HFF-Myc (cell line): ENCODE data around the gene UHMK1.

Experiments
- DNase-seq: peaks from one replicate; pipeline ENCODE4 v3.0.0-alpha.2; 2011; ENCODE audit warnings: low read depth; ENCODE audit errors: extremely low read depth
- H3K4me3 ChIP-seq: replicated peaks from 2 replicates; pipeline ENCODE4 v1.5.1; 2011; ENCODE audit warnings: low read depth, mild to moderate bottlenecking, control low read depth, low read length
- TF ChIP-seq, protein P1 (sequence below): IDR thresholded peaks from 2 replicates; pipeline ENCODE4 v1.5.1; 2012; ENCODE audit warnings: mild to moderate bottlenecking, low read depth, low read length, control low read depth; ENCODE audit errors: missing control alignments

Gene UHMK1

DNA sequence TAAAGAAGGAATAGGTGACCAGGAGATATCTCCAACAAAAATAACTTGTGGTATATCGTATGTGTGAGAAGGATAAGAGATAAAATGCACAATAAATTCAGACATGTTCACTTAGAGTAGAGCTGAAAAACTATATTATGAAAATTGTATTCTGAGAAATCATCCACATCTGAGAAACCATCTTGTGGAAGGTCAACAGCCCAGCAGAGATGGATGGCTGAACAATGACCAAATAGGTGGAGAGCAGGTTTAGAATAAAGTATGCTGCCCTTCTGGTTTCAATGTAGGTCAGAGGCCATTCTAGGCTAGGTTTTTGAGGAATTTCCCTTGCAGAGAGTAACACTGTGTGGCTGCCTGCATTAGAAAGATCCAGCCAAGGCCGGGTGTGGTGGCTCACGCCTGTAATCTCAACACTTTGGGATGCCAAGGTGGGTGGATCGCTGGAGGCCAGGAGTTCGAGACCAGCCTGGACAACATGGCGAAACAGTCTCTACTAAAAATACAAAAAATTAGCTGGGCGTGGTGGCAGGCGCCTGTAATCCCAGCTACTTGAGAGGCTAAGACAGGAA lies 55.1 kb downstream of the UHMK1 start:
- no peak for DNase-seq

GRCh38 chr1:162554258-162554657 lies 56.6 kb downstream of the UHMK1 start:
- no peak for DNase-seq
- TF ChIP-seq, protein P1, sequence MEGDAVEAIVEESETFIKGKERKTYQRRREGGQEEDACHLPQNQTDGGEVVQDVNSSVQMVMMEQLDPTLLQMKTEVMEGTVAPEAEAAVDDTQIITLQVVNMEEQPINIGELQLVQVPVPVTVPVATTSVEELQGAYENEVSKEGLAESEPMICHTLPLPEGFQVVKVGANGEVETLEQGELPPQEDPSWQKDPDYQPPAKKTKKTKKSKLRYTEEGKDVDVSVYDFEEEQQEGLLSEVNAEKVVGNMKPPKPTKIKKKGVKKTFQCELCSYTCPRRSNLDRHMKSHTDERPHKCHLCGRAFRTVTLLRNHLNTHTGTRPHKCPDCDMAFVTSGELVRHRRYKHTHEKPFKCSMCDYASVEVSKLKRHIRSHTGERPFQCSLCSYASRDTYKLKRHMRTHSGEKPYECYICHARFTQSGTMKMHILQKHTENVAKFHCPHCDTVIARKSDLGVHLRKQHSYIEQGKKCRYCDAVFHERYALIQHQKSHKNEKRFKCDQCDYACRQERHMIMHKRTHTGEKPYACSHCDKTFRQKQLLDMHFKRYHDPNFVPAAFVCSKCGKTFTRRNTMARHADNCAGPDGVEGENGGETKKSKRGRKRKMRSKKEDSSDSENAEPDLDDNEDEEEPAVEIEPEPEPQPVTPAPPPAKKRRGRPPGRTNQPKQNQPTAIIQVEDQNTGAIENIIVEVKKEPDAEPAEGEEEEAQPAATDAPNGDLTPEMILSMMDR = no peak
- no peak overlapping the region for H3K4me3 ChIP-seq

More for the DNA sequence above, 55.1 kb downstream of the UHMK1 start:
- TF ChIP-seq, protein P1 = no peak
- no peak overlapping the region for H3K4me3 ChIP-seq

DNA sequence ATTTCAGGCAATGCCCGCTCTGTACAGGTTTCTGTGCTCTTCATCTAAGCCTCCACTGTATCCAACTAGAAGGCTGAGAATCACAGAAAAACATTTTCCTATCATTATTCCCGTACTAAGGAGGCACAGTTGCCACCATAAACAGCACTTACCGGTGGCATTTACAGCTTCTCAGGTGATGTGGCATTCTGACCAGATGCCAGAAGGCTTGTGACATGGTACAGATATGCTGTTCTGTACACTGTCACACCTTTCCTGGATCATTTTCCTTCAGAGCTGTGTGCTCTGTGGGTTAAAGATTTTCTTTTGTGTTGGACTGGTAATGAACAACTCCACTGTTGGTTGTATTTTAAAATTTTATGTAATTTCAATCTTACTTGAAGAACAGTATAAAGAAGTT lies 59.9 kb downstream of the UHMK1 start:
- no peak for DNase-seq
- TF ChIP-seq, protein P1 = no peak
- no peak overlapping the region for H3K4me3 ChIP-seq

- DNase-seq = no peak
- TF ChIP-seq, protein P1 = no peak
- peak overlapping the region; percentile 91 for H3K4me3 ChIP-seq
These were observed 62.9 kb downstream of the UHMK1 start for GRCh38 chr1:162560303-162561036.

DNA sequence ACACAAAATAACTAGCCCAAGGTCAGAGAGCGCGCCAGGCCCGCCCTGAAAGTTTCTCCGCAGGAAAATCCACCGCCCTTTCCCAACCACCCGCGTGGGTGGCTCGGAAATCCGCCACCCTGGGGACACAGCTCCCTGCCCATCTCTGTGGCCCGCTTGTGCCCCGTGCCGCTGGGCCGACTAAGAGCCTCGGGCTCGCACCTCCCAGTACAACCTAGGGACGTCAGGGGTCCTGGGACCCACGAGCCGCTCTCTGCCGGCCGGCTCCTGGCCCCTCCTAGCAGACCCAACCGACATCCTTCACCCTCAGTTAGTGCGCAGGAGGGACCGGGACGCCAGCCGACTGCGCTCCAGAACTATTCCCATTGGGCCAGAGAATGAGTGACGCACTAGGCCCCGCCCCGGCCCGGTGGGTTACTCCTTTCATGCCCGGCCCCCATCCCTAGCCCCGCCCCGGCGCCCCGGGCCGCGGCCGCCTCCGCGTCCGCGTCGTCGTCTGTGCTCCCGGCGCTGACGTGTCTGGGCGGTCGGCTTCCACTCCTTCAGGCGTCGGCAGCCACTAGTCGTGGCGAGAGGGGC lies 63.5 kb downstream of the UHMK1 start:
- peak overlapping the region; percentile 91 for H3K4me3 ChIP-seq
- peak; percentile 78 for DNase-seq
- TF ChIP-seq, protein P1 = no peak

DNA sequence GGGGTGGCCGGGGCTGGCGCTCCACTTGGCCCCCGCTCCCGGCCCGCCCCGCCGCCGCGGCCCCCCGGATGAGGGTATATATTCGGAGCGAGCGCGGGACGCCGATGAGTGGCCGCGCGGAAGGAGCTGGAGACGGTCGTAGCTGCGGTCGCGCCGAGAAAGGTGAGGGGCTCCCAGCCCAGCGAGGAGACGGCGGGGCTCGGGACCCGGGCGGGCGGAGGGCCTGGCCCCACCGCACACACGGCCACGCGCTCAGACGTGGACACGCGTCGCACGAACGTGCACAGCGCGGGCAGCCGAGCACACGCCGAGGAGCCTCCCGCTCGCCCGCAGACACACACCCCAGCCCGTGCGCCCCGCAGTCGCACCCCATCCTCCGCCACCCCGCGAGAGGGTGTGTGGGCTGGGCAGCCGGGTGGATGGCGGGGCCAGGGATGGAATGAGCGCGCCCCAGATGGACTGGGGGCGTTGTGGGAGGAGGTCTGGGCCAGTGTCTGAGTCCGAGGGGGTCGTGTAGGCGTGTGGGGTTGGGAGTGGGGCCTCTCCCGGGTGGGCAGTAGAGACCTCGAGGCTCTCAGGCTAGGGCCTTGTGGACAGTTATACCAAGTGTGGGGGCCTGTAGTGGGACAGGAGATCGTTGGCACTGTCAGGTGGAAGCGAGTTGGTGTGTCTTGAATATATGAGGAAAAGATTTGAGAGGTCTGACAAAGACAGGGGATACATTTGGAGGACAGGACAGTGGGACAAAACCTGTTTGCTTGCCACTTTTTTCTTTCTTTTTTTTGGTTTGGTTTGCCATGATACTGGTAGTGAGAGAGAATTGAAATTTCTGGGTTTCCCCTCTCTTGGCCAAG lies 64.2 kb downstream of the UHMK1 start, which contains the start of gene UAP1:
Gene UAP1, plus strand, starts transcription at position 107 of the 854 bp plus-strand sequence. CDS start 4,347 bp downstream, outside the sequence.
- TF ChIP-seq, protein P1 = no peak

More for the DNA sequence above, 64.2 kb downstream of the UHMK1 start, which contains the start of gene UAP1:
- no peak for DNase-seq
- peak within 1 kb of the TSS; percentile 91 for H3K4me3 ChIP-seq
